ENCODE results near the gene PMIS2.

PMIS2 gene

DNA sequence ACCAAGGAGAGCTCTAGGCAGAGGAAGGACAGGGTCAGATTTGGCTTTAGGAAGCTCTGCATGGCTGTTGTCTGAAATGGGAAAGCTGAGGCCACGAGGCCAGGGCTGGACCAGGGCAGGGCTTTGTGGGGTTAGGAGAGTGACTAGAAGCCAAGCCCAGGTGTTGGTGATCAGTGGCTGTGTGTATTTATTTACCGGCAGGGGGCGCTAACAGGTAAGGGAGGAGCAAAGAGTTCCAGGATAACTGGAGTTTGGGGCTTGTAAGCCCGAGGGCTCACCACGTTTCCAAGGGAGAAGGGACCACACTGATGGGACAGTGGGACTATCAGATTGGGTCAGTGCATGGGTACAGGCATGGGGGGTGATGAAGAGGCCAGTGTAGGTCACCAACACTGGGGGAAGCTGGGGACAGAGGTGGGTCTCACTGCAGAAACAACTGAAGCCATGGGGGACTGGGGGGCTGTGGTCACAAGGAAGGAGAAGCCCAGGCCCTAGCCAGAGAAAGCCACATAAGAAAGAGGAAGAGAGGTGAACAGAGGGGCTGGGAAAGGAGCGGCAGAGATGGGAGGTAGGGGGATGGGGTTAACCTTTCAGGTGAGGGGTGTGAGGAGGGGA is 36.7 kb upstream of the PMIS2 start (continued):
- no peak; the same call in 1 of the 2 replicates for TF ChIP-seq AEBP2 (tag by site-specific recombination; IDR thresholded peaks at IDR 0.05; ENCODE audit: borderline replicate concordance)
- TF ChIP-seq ZNF341 (tag by site-specific recombination; IDR thresholded peaks at IDR 0.05; ENCODE audit: low read depth), result no peak
- no peak for TF ChIP-seq ZNF10 (tag by site-specific recombination; IDR thresholded peaks at IDR 0.05)
- no peak for TF ChIP-seq ZNF366 (tag by site-specific recombination; conservative IDR thresholded peaks at IDR 0.05)
- TF ChIP-seq, protein P1, sequence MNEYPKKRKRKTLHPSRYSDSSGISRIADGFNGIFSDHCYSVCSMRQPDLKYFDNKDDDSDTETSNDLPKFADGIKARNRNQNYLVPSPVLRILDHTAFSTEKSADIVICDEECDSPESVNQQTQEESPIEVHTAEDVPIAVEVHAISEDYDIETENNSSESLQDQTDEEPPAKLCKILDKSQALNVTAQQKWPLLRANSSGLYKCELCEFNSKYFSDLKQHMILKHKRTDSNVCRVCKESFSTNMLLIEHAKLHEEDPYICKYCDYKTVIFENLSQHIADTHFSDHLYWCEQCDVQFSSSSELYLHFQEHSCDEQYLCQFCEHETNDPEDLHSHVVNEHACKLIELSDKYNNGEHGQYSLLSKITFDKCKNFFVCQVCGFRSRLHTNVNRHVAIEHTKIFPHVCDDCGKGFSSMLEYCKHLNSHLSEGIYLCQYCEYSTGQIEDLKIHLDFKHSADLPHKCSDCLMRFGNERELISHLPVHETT (tag by site-specific recombination; IDR thresholded peaks at IDR 0.05), result no peak
- TF ChIP-seq ZIC2 (tag by site-specific recombination; IDR thresholded peaks at IDR 0.05), result no peak
- TF ChIP-seq HIC1 (tag by site-specific recombination; IDR thresholded peaks at IDR 0.05), result no peak
- TF ChIP-seq ZNF747 (tag by site-specific recombination; IDR thresholded peaks at IDR 0.05), result no peak
- peak; percentile 81 for TF ChIP-seq ZBTB48 (tag by site-specific recombination; IDR thresholded peaks at IDR 0.05)
- no peak for TF ChIP-seq ZNF610 (tag by site-specific recombination; IDR thresholded peaks at IDR 0.05; ENCODE audit: borderline replicate concordance)
- TF ChIP-seq ZNF837 (tag by site-specific recombination; IDR thresholded peaks at IDR 0.05), result no peak
- TF ChIP-seq ZNF23 (tag by site-specific recombination; IDR thresholded peaks at IDR 0.05; ENCODE audit: borderline replicate concordance), result no peak
- 0 out of 2 replicates have a peak, but pooled peaks have one; percentile 38 for TF ChIP-seq PATZ1 (tag by site-specific recombination; IDR thresholded peaks at IDR 0.05)
- TF ChIP-seq, protein P2, sequence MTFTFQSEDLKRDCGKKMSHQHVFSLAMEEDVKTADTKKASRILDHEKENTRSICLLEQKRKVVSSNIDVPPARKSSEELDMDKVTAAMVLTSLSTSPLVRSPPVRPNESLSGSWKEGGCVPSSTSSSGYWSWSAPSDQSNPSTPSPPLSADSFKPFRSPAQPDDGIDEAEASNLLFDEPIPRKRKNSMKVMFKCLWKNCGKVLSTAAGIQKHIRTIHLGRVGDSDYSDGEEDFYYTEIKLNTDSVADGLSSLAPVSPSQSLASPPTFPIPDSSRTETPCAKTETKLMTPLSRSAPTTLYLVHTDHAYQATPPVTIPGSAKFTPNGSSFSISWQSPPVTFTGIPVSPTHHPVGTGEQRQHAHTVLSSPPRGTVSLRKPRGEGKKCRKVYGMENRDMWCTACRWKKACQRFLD (tag by site-specific recombination; IDR thresholded peaks at IDR 0.05), result no peak

- ChIA-PET CTCF (interaction anchor here (0.5 to 3.9 kb wide), 38 partner anchors 8 to 382 kb away, joined by 3 to 53 read pairs (median 6); partner anchors contain the start of genes COX6B1 and HAUS5), POLR2A (interaction anchor here (1.9 to 2.5 kb wide), 2 partner anchors 8 to 63 kb away, joined by 7 to 10 read pairs; partner anchors contain the start of gene HAUS5)
- no peak overlapping the region for H3K4me3 ChIP-seq (ENCODE audit: low read depth, low read length)
- H3K36me3 ChIP-seq (ENCODE audit: control insufficient read depth in 2 of 2, insufficient read depth in 1 of 2, low read length in 2 of 2), result peaks cover 21 to 37% of the 10 kb centered on the region in 2 experiments; a peak in 2 of 3 replicates
- no peak overlapping the region for H3K27ac ChIP-seq (ENCODE audit: extremely low read depth, low read depth, low read length)
- H3K4me1 ChIP-seq (ENCODE audit: control insufficient read depth, insufficient read depth, low read length), result peaks cover 7% of the 10 kb centered on the region
- TF ChIP-seq ZNF664 (tag by site-specific recombination; IDR thresholded peaks at IDR 0.05), result peak; percentile 68; the same call in 1 of the 2 replicates
- TF ChIP-seq, protein P3, sequence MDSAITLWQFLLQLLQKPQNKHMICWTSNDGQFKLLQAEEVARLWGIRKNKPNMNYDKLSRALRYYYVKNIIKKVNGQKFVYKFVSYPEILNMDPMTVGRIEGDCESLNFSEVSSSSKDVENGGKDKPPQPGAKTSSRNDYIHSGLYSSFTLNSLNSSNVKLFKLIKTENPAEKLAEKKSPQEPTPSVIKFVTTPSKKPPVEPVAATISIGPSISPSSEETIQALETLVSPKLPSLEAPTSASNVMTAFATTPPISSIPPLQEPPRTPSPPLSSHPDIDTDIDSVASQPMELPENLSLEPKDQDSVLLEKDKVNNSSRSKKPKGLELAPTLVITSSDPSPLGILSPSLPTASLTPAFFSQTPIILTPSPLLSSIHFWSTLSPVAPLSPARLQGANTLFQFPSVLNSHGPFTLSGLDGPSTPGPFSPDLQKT (IDR thresholded peaks at IDR 0.05; ENCODE audit: borderline replicate concordance, low read depth, low read length), result no peak
- no peaks in the 10 kb centered on the region for H3K9me3 ChIP-seq (ENCODE audit: control insufficient read depth, insufficient read depth, low read depth, low read length)
Measured at GRCh38 chr19:35549879-35550523, 36.0 kb upstream of the PMIS2 start.
